ENCODE results near the gene RRP1B. TPM values are rescaled to one million over a fixed set of nuclear protein-coding genes. Genes with fewer than 3 reads are reported as not detected.
A peak's percentile ranks its signal among the peaks of the same experiment; 100 is the strongest.

The RRP1B gene
- total RNA-seq, 1 donor from 2014 or later = 70.4 TPM

DNA sequence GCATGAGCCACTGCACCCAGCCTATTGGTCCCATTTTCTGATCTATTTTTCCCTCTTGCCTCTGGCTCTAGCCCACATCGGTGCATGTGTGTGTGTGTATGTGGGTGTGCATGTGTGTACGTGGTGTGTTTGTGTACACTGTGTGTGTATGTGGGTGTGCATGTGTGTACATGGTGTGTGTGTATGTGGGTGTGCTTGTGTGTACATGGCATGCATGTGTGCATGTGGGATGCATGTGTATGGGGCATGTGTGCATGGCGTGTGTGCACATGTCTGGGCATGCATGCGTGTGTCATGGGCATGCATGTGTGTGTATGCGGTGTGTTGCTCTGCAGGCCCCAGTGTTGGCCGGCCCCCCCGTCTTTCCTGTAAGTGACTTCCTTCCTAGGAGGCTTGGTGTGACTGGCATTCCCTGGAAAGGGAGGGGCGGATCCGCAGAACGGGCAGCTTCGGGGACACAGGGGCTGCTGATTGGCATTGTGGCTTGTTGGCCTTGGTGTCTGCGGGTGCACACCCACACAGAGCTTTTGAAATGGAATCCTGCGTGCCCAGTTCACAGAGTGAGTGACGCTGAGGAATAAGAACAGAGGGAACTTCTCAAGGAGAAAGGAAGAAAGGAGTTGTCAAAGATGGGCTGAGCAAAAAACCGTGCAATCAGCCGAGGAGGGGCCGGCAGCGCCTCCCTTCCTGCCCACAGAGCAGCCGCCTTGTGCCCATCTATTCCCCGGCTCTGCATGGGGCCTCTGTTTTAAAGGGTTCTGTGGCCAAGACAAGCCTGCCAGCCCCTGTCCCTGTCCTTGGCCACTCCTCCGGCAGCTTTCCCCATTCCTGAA is 67.5 kb downstream of the RRP1B start:
- H3K4me1 Mint-ChIP-seq = peaks cover 23% of the 10 kb centered on the region
- DNase-seq (ENCODE audit: low read depth, low spot score) = no peak
- H3K9me3 Mint-ChIP-seq = no peaks in the 10 kb centered on the region
- H3K27me3 Mint-ChIP-seq (ENCODE audit: low read depth) = no peaks in the 10 kb centered on the region
- H3K36me3 Mint-ChIP-seq (ENCODE audit: low read depth) = no peaks in the 10 kb centered on the region
- peak overlapping the region; percentile 92 for H3K4me3 Mint-ChIP-seq
- no peak overlapping the region for H3K27ac Mint-ChIP-seq (ENCODE audit: unreplicated experiment)
- TF ChIP-seq, protein P1, sequence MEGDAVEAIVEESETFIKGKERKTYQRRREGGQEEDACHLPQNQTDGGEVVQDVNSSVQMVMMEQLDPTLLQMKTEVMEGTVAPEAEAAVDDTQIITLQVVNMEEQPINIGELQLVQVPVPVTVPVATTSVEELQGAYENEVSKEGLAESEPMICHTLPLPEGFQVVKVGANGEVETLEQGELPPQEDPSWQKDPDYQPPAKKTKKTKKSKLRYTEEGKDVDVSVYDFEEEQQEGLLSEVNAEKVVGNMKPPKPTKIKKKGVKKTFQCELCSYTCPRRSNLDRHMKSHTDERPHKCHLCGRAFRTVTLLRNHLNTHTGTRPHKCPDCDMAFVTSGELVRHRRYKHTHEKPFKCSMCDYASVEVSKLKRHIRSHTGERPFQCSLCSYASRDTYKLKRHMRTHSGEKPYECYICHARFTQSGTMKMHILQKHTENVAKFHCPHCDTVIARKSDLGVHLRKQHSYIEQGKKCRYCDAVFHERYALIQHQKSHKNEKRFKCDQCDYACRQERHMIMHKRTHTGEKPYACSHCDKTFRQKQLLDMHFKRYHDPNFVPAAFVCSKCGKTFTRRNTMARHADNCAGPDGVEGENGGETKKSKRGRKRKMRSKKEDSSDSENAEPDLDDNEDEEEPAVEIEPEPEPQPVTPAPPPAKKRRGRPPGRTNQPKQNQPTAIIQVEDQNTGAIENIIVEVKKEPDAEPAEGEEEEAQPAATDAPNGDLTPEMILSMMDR (conservative IDR thresholded peaks at IDR 0.05) = no peak

DNA sequence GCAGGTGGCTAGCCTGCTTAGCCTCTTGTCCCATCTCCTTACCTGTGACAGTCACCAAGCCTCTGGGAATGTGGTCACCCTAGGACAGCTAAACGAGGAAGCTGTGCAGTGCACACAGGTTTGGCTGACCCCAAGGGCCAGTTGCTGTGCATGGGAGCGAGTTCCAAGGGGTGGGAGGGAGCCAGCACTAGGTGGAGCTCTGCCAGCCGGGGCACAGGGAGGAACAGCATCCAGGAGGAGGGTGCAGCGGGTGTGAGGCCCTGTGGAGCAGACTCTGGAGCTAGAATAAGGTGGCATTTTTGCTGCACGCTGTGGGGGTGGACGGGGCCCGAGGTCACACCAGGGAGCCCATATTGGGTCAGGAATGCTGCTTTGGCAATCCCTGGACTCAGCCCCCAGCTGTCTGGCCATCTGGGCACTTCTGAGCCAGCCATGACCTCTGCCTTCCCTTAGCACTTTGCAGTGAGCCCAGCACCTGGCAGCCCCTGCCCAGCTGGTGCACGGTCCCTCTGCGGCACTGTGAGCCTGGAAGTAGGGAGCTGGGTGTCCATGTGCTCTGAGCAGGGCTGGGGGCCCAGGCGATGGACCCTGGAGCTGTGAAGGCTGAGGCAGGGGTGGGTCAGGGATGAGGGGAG is 68.3 kb downstream of the RRP1B start:
- Mint-ChIP-seq H3K27me3 (ENCODE audit: low read depth) (no peaks in the 10 kb centered on the region), H3K27ac (ENCODE audit: unreplicated experiment) (peak overlapping the region; percentile 94), H3K4me3 (peak overlapping the region; percentile 92), H3K9me3 (no peaks in the 10 kb centered on the region), H3K4me1 (peaks cover 23% of the 10 kb centered on the region), H3K36me3 (ENCODE audit: low read depth) (no peaks in the 10 kb centered on the region)
- TF ChIP-seq, protein P1 (conservative IDR thresholded peaks at IDR 0.05) = no peak
- no peak for DNase-seq (ENCODE audit: low read depth, low spot score)

DNA sequence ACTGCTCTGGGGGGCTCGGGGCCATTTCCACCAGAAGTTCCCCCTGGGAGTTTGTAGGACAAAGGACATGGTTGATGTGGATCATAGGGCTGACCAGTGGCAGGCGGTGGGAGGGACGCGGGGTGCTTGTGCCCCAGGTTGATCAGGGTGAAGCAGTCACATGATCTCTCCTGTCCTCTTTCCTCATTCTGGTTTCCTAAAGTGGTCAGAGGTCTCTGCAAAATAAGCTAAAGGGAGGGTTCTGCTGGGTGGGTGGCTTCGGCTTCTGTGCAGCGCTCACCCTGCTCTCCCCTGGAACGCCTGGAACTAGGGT is 68.8 kb downstream of the RRP1B start:
- no peak for DNase-seq (ENCODE audit: low read depth, low spot score)
- TF ChIP-seq, protein P1 (conservative IDR thresholded peaks at IDR 0.05) = no peak
- H3K4me1 Mint-ChIP-seq = peaks cover 23% of the 10 kb centered on the region
- peak overlapping the region; percentile 92 for H3K4me3 Mint-ChIP-seq
- H3K9me3 Mint-ChIP-seq = no peaks in the 10 kb centered on the region
- H3K27ac Mint-ChIP-seq (ENCODE audit: unreplicated experiment) = peak overlapping the region; percentile 94
- no peaks in the 10 kb centered on the region for H3K27me3 Mint-ChIP-seq (ENCODE audit: low read depth)
- H3K36me3 Mint-ChIP-seq (ENCODE audit: low read depth) = no peaks in the 10 kb centered on the region

DNA sequence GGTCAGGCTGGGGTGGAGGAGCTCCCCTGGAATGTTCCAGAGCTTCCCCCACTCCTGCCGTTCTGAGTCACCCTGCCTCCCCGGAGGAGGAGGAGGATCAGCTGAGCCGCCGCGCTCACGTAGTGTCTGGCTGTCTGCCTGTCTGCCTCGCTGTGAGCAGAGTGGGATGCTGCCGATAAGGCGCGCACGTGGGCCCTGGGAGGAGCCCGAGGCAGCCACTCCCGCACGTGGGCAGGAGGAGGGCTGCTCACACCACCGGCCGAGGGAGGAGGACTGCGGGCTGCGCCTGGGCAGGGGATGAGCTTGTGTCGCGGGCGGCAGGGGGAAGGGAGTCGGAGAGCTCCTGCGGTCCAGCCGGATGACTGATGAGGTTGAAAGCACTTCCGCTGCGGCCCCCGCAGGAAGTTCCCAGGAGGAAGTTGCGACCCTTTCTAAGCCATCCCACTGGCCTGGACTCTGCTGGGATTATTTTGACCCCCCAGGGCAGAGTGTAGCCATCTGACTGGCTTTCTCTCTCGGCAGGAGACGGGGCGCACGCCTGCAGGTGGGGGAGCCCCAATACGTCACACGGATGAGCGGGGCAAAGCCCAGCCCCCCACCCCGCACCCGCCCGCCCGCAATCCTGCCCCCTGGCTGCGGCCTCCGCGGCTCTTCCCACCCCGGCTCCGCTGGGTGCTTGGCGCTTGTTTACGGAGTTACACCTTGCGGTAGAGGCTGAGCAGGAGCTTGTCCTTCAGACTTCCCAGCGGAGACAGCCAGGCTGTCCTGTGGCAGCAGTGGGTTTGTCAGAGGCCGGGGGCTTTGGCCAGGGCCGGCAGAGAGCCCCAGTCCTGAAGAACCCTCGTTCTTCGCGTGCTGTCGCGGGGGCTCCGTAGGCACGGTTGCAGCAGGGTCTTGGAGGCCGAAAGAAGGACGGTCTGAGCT is 69.4 kb downstream of the RRP1B start:
- peak; percentile 69 for DNase-seq (ENCODE audit: low read depth, low spot score)
- Mint-ChIP-seq H3K27ac (ENCODE audit: unreplicated experiment) (peak overlapping the region; percentile 94), H3K9me3 (no peaks in the 10 kb centered on the region), H3K36me3 (ENCODE audit: low read depth) (no peaks in the 10 kb centered on the region), H3K4me3 (peak overlapping the region; percentile 92), H3K27me3 (ENCODE audit: low read depth) (no peaks in the 10 kb centered on the region), H3K4me1 (peaks cover 27% of the 10 kb centered on the region)
- TF ChIP-seq, protein P1 (conservative IDR thresholded peaks at IDR 0.05) = peak; percentile 61

DNA sequence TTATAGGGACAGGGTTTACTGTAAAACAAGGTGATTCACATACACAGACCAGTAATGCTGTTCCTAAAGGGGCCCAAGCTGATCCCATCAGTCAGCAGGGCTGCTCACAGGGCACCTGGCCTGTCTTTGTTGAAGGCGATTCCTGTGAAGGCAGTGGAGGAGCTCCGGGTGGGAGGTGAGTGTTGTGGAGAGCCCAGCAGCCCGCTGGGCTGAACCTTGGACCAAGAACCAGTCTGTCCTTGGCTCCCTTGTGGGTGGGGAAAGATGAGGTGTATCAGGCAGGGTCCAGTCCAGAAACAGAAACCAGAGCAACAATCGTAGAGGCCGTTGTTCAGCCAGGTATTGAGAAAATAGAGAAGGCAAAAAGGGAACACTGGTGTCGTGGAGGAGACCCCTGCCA is 72.1 kb downstream of the RRP1B start:
- DNase-seq (ENCODE audit: low read depth, low spot score) = no peak
- Mint-ChIP-seq H3K27me3 (ENCODE audit: low read depth) (no peaks in the 10 kb centered on the region), H3K9me3 (no peaks in the 10 kb centered on the region), H3K4me3 (peak overlapping the region; percentile 34), H3K4me1 (peaks cover 34% of the 10 kb centered on the region), H3K36me3 (ENCODE audit: low read depth) (no peaks in the 10 kb centered on the region), H3K27ac (ENCODE audit: unreplicated experiment) (peak overlapping the region; percentile 46)
- TF ChIP-seq, protein P1 (conservative IDR thresholded peaks at IDR 0.05) = no peak
